Neural cell (in vitro differentiated cells): Measurements from ENCODE around the gene LRCH1. TPM values are rescaled to one million over a fixed set of nuclear protein-coding genes. Genes with fewer than 3 reads are reported as not detected.

Source experiments
- polyA plus RNA-seq: library from polyadenylated mRNA; depleted of rRNA; stranded (reverse); fragments of >200 nt; gene quantifications from 2 replicates; pipeline ENCODE4 v1.2.3, GENCODE V29; 2014
- small RNA-seq, 3 experiments: library from RNA; depleted of rRNA; stranded (forward); fragments of <200 nt; gene quantifications; one replicate each; pipeline ENCODE3, GENCODE V24; 2012

LRCH1 gene
- polyA plus RNA-seq, 1 donor from 2014 or later: 15.4 TPM

Small RNA genes within 50 kb of the gene (small RNA-seq; reads per million reads assigned to genes)
- gene AL359880.1: 0 reads per million in 3 experiments

Other genes starting within 250 kb of the LRCH1 start
- gene RUBCNL, start 165.9 kb upstream of the LRCH1 start, polyA plus RNA-seq: 0.48 TPM in 1 of 2 replicates, not detected in the other
- 87.9 and 94.6 TPM in 2 replicates for gene ESD, start 244.0 kb downstream of the LRCH1 start, polyA plus RNA-seq